ENCODE results near the gene CDK2AP2. TPM values are rescaled to one million over a fixed set of nuclear protein-coding genes. Genes with fewer than 3 reads are reported as not detected.
"Not testable (repeated sequence)": the region's sequence is repeated elsewhere in the genome, so short reads cannot be mapped to it uniquely, and the experiment has no call there.

Gene CDK2AP2
- polyA plus RNA-seq, 3 donors = 47.8 to 80.2 (median 78.5) TPM

- no peak for DNase-seq
- Mint-ChIP-seq H3K4me3 (no peak overlapping the region), H3K27me3 (ENCODE audit: low read depth in 3 of 3) (peaks cover 0 to 10% (median 3%) of the 10 kb centered on the region in 3 donors), H3K36me3 (peaks cover 0 to 2% of the 10 kb centered on the region in 2 donors), H3K4me1 (peaks cover 33% of the 10 kb centered on the region), H3K9me3 (peaks cover 0 to 2% (median 0%) of the 10 kb centered on the region in 7 donors), H3K27ac (no peak overlapping the region)
- TF ChIP-seq CTCF (IDR thresholded peaks at IDR 0.05) = no peak
- Histone ChIP-seq H3K4me2 (replicated peaks; ENCODE audit: extremely low read depth, low read length, poor library complexity, severe bottlenecking) (no peak overlapping the region), H3K9ac (ENCODE audit: insufficient read depth, low read length, poor library complexity, severe bottlenecking) (no peak overlapping the region), H2AFZ (ENCODE audit: insufficient read depth, low read depth, low read length, poor library complexity, severe bottlenecking) (no peak overlapping the region), H4K20me1 (ENCODE audit: insufficient read depth, low read length) (no peaks in the 10 kb centered on the region), H3K27ac (ENCODE audit: low read depth in 1 of 2, low read length in 2 of 2) (no peak overlapping the region), H3K36me3 (replicated peaks in 1 of 2; ENCODE audit: control insufficient read depth in 1 of 2, insufficient read depth in 2 of 2, low read length in 2 of 2) (no peaks in the 10 kb centered on the region), H3K27me3 (ENCODE audit: control insufficient read depth in 2 of 2, insufficient read depth in 2 of 2, low read length in 2 of 2) (no peaks in the 10 kb centered on the region), H3K9me3 (replicated peaks in 1 of 2; ENCODE audit: control insufficient read depth in 1 of 2, insufficient read depth in 1 of 2, low read length in 2 of 2) (no peaks in the 10 kb centered on the region), H3K4me1 (ENCODE audit: control insufficient read depth in 1 of 2, insufficient read depth in 2 of 2, low read length in 2 of 2) (peaks cover 32 to 52% of the 10 kb centered on the region in 2 donors), H3K4me3 (replicated peaks in 1 of 3; ENCODE audit: low read depth in 2 of 3, low read length in 3 of 3) (no peak overlapping the region), H3K79me2 (ENCODE audit: insufficient read depth, low read length) (peaks cover 7% of the 10 kb centered on the region)
- intact Hi-C loops (cut with micrococcal nuclease) = loop anchor here in 1 of 2 donors (5.0 kb wide), 3 partner anchors 36 to 64 kb away; partner anchors contain the start of genes PPP1CA, RPS6KB2 and TBC1D10C
- WGBS (ENCODE audit: insufficient coverage) = 89% methylated on average over 3 of the region's 5 CpGs
Observed at GRCh38 chr11:67466367-67466766, 41.6 kb downstream of the CDK2AP2 start.

DNA sequence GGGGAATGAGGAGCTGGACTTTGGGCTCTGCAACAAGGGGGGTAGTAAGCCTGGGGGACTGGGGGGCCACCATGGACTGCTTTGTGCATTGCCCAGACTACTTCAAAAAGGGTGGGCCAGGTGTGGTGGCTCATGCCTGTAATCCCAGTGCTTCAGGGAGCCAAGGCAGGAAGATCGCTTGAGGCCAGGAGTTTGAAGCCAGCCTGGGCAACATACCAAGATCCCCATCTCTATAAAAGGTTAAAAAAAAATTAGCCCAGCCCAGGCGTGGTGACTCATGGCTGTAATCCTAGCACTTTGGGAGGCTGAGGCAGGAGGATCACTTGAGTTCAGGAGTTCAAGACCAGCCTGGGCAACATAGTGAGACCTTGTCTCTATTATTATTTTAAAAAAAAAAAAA lies 42.4 kb downstream of the CDK2AP2 start:
- not testable (repeated sequence) for DNase-seq; H3K36me3 Mint-ChIP-seq; H3K79me2 ChIP-seq (ENCODE audit: insufficient read depth, low read length); H3K27me3 ChIP-seq (ENCODE audit: control insufficient read depth in 2 of 2, insufficient read depth in 2 of 2, low read length in 2 of 2); H4K20me1 ChIP-seq (ENCODE audit: insufficient read depth, low read length); H3K9me3 Mint-ChIP-seq; H3K9me3 ChIP-seq (replicated peaks in 1 of 2; ENCODE audit: control insufficient read depth in 1 of 2, insufficient read depth in 1 of 2, low read length in 2 of 2); H3K36me3 ChIP-seq (replicated peaks in 1 of 2; ENCODE audit: control insufficient read depth in 1 of 2, insufficient read depth in 2 of 2, low read length in 2 of 2)
- peaks cover 33% of the 10 kb centered on the region for H3K4me1 Mint-ChIP-seq
- no CpG with 5 or more reads among the region's 2 CpGs for WGBS (ENCODE audit: insufficient coverage)
- Histone ChIP-seq H3K9ac (ENCODE audit: insufficient read depth, low read length, poor library complexity, severe bottlenecking) (peak overlapping the region; percentile 87), H3K4me3 (replicated peaks in 1 of 3; ENCODE audit: low read depth in 2 of 3, low read length in 3 of 3) (peak overlapping the region in 1 of 3 experiments; percentile 85), H3K27ac (ENCODE audit: low read depth in 1 of 2, low read length in 2 of 2) (peak overlapping the region in 1 of 2 donors; percentile 87), H2AFZ (ENCODE audit: insufficient read depth, low read depth, low read length, poor library complexity, severe bottlenecking) (peak overlapping the region; percentile 86), H3K4me1 (ENCODE audit: control insufficient read depth in 1 of 2, insufficient read depth in 2 of 2, low read length in 2 of 2) (peaks cover 32 to 52% of the 10 kb centered on the region in 2 donors), H3K4me2 (replicated peaks; ENCODE audit: extremely low read depth, low read length, poor library complexity, severe bottlenecking) (peak overlapping the region; percentile 97)
- intact Hi-C loops (cut with micrococcal nuclease) = loop anchor here (2.0 to 5.0 kb wide), 4 partner anchors 37 to 63 kb away; partner anchors contain the start of genes RPS6KB2 (in 2 of the 2), PPP1CA (in 1 of the 2) and TBC1D10C (in 1 of the 2)
- H3K27me3 Mint-ChIP-seq (ENCODE audit: low read depth in 3 of 3) = peaks cover 2 to 13% (median 4%) of the 10 kb centered on the region in 3 donors
- peak overlapping the region in 1 of 2 donors; percentile 86 for H3K4me3 Mint-ChIP-seq
- peak overlapping the region in 5 of 7 donors; percentile 70 to 98 (median 94) for H3K27ac Mint-ChIP-seq

Data from CD14-positive monocyte (primary cell).